ENCODE data around the gene NEK4.
A peak's percentile ranks its signal among the peaks of the same experiment; 100 is the strongest.
"Not testable (repeated sequence)": the region's sequence is repeated elsewhere in the genome, so short reads cannot be mapped to it uniquely, and the experiment has no call there.

NEK4 gene

GRCh38 chr3:52696830-52697631, 73.7 kb downstream of the NEK4 start:
- ATAC-seq: no peak
- DNase-seq: no peak

DNA sequence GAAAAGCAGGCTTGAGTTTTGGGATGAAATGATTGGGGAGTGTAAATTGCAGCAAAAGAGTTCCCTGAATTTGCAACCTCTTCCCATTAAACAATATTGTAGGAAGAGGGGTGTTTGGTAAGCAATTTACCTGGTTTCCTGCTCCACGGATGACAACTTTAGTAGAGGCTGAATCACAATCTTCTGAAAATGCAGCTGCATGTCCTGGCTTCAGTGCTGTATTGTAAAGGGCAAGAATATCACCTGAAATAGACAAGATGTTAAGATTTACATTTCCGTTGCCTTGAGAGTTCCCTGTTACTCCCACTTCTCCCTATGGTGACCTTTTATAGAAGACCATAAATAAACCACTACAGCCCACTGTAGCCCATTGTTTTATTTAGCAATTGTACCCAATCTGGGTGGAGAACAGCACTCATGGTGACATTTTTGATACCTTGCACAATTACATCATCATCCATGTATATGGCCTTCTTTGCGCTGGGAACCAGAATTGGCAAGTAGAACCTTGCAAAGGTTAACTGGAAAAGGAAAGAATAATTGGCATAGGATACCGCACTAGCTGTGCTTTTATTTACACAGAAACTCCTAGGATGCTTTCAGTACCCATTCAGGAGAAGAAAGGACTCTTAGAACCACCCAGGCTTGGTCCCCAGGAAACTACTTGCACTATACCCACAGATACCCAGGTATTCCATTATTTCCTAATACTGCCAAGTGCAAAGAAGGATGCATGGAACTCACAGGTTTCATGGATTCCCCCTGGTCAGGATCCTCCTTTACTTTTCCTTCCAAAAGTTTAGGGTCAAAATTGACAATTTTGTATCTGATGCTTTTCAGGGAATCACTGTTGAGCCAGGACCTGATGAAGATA, 74.7 kb downstream of the NEK4 start:
- no peak for ATAC-seq
- no peak for DNase-seq

GRCh38 chr3:52694528-52695189, 76.1 kb downstream of the NEK4 start:
- peak; percentile 12 for ATAC-seq

GRCh38 chr3:52693071-52693470, 77.7 kb downstream of the NEK4 start:
- DNase-seq (no peak), ATAC-seq (no peak)

More at GRCh38 chr3:52694528-52695189, 76.1 kb downstream of the NEK4 start:
- no peak for DNase-seq

DNA sequence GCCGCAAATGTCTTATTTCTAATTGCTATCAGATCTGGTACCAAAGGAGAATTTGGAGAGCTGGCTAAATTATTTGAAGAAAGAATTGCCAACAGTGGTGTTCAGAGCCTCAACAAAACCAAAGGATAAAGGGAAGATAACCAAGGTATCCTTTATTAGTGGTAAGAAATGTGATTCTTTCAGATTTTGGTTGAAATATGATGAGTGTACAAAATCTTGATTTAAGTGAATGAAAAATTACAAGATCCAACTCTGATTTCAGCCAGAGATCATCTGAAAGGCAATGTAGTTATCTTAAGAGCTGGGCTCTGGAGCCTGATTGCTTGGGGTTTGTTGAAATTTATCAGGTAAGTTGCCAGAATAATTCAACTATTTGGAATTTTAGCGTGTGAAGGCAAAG, 80.2 kb downstream of the NEK4 start:
- DNase-seq (no peak), ATAC-seq (no peak)

- ATAC-seq (no peak), DNase-seq (no peak)
Observed at GRCh38 chr3:52689151-52689550, 81.6 kb downstream of the NEK4 start.

DNA sequence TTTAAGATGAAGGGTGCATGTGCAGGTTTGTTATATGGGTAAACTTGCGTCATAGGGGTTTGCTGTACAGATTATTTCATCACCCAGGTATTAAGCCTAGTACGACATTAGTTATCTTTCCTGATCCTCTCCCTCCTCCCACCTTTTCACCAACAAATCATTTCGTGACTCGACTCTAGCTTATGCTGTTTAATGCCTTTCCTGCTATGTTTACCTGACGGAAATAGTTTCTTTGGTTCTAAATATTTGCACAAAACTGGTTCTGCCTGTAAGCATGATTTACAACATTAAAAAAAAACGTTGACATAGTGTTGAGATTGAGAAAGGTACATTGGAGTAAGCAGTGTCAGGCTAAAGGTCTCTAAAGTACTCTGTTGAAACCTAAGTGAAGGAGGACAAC, 82.5 kb downstream of the NEK4 start:
- DNase-seq: no peak

GRCh38 chr3:52685709-52686691, 84.7 kb downstream of the NEK4 start, which contains the start of the genes GNL3 and PBRM1:
GNL3 (plus strand) TSS chr3:52686032; CDS start chr3:52686093, 61 bp downstream.
PBRM1 (minus strand) TSS chr3:52685913.
- DNase-seq (peak; percentile 93), ATAC-seq (peak; percentile 82)

More for the DNA sequence above, 82.5 kb downstream of the NEK4 start:
- ATAC-seq: no peak

GRCh38 chr3:52685285-52685708, 85.4 kb downstream of the NEK4 start:
- ATAC-seq (peak; percentile 83), DNase-seq (peak; percentile 88)

- DNase-seq: no peak
Observed at GRCh38 chr3:52684184-52684583, 86.6 kb downstream of the NEK4 start.

DNA sequence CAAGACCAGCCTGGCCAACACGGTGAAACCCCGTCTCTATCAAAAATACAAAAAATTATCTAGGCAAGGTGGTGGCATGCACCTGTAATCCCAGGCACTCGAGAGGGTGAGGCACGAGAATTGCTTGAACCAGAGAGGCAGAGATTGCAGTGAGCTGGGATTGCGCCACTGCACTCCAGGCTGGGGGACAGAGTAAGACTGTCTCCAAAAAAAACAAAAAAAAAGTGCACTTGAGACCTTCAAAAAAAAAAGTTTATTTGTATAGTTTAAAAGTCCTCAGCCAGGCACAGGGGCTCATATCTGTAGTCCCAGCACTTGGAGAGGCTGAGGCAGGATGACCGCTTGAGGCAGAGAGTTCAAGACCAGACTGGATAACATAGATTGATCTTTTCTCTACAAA, 87.1 kb downstream of the NEK4 start:
- DNase-seq: no peak
- ATAC-seq: no peak

More at GRCh38 chr3:52684184-52684583, 86.6 kb downstream of the NEK4 start:
- no peak for ATAC-seq

GRCh38 chr3:52682016-52682415, 88.7 kb downstream of the NEK4 start:
- ATAC-seq: peak; percentile 44
- peak; percentile 48 for DNase-seq

DNA sequence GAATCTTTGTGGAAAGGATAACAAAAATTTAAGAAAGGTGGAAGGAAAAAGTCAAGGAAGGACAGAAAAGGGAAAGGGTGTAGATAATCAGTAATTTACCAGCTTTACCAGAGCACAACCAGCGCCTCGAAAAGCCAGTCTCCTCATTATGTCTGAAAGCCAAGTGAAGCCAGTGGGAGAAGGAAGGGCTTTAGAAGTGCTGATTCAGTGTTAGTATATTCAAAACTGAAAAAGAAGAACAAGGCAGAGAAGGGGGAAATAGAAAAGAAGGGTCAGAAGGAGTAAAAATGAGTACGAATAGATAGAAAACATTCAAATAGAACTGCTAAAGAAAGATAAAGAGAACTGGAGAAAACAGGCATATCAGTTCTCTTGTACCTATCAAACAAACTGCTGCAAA, 89.1 kb downstream of the NEK4 start:
- DNase-seq: no peak
- no peak for ATAC-seq

DNA sequence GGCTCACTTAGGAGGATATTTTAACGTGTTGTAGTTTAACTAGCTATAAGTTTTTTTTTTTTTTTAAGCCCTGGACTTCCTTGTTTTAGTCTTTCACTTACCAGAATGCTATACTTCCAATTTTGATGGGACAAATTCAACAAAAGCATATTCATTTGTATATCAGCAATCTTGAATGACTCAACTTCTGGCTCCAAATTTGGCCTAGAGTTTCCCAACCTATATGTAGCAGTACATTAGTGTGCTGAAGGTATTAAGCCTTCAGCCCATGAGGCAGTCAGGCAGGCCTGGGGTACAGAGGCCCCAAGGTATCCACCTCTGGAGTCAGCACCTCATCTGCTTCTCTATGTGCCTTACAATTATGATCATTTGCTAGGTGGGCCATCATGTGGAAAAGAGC, 90.9 kb downstream of the NEK4 start:
- DNase-seq (no peak), ATAC-seq (no peak)

GRCh38 chr3:52679199-52679538, 91.6 kb downstream of the NEK4 start:
- ATAC-seq: no peak

GRCh38 chr3:52678265-52679198, 92.2 kb downstream of the NEK4 start:
- ATAC-seq: no peak

More at GRCh38 chr3:52679199-52679538, 91.6 kb downstream of the NEK4 start:
- DNase-seq: no peak

DNA sequence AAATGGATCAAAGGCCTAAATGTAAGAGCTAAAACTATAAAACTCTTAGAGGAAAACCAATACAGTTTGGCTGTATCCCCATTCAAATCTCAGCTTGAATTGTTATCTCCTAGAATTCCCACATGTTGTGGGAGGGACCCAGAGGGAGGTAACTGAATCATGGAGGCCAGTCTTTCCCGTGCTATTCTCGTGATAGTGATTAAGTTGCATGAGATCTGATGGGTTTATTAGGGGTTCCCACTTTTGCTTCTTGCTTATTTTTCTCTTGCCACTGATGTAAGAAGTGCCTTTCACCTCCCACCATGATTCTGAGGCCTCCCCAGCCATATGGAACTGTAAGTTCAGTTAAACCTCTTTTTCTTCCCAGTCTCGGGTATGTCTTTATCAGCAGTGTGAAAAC, 94.5 kb downstream of the NEK4 start:
- ATAC-seq, DNase-seq: not testable (repeated sequence)

More at GRCh38 chr3:52678265-52679198, 92.2 kb downstream of the NEK4 start:
- no peak for DNase-seq

DNA sequence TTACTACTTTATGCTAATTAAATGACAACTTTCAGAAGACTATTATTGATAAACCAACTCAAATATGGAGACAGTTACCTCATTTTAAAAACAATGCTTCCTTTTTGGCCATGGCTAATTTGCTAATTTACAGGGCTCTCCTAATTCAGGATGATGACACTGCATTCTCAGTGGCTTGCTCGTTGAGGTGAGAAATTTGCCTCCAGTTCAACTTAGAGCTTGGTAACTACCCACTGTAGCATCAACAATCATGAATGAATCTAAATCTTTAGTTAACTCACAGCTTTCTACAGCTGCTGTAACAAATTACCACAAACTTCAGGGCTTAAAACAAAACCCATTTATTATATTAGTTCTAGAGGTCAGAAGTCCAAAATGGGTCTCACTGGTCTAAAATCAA, 99.1 kb downstream of the NEK4 start:
- no peak for DNase-seq
- ATAC-seq: no peak

- peak; percentile 40 for DNase-seq
- peak; percentile 96 for ATAC-seq
Observed at GRCh38 chr3:52670621-52671521, 99.9 kb downstream of the NEK4 start.
